Activated CD4-positive, CD25-positive, alpha-beta regulatory T cell treated with anti-CD3 and anti-CD28 coated beads, Interleukin-2, amount 50 U/mL, for 72 hours (primary cell): ENCODE measurements around the gene CAVIN2.

Experiments used
- DNase-seq: peaks from one replicate; pipeline ENCODE4 v3.0.0; 2021

Gene CAVIN2

DNA sequence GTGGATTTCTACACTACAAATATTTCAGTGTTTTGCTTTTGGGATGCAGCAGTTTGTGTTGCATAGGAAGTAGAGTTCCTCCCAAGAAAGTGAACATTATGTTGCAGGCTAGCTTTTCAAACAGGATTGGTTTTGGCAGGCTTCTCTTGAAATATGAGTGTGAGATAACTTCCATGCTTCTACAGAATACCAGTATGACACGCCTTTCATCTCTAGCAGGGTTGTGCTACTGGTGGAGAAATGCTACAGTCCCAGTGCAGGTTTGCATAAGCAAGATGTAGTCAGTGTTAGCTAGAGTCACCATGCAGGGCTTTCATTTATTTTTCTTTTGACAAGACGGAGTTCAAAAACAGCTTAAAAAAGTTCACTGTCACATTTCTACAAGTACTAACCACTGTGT lies 17.1 kb upstream of the CAVIN2 start:
- DNase-seq: no peak

DNA sequence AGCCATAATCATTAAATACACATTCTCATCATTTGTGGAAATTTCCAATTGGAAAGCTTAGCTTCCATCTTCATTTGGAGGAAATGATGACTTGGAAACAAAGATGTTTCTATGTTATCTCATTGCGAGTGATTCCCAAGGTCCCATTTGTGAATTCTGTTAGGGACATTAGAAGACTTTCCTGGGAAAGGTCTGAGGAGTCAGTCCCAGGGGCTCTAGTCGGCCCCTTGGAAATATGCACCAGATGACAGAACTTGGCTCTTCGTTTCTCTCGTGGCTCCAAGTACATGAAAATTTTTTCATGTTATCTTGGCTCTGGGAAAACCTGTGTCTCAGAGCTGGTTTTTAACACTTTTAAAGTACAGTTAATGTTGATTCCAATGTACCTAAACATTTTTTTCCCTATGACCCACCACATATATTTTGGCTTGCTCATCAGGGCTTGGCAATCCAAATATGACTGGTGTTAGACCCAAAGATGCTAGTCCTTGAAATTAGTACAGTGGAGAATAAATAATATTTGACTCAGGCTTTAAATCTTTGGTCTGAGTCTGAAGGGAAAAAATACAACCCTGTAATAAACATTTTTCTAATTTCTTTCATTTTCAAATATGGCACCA lies 15.4 kb upstream of the CAVIN2 start:
- DNase-seq: no peak

DNA sequence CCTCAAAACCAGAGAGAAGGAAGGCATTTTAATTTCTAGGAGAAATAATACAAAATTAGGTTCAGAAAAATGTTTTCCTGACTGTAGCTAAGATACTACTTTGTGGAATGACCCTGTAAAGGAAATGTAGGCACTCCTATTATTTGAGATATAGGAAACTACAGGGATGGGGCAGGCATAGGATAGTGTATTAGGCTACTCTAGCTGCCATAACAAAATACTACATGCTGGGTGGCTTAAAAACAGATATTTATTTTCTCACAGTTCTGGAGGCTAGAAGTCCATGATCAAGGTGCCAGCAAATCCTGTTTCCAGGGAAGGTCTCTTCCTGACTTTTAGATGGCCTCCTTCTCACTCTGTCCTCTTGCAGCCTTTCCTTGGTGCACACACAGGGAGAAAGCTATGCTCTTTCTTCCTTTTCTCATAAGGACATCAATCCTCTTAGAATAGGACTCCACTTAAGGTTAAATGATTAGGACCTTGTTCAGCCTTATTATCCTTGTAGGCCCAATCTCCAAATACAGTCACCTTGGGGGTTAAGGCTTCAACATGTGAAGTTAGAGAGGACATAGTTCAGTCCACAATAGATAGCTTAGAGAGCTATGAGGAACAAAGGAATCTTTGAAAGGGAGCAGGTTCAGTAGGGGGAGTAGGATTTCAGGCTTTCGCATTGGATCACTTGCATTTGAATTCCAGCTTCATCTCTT lies 14.0 kb upstream of the CAVIN2 start:
- no peak for DNase-seq

DNA sequence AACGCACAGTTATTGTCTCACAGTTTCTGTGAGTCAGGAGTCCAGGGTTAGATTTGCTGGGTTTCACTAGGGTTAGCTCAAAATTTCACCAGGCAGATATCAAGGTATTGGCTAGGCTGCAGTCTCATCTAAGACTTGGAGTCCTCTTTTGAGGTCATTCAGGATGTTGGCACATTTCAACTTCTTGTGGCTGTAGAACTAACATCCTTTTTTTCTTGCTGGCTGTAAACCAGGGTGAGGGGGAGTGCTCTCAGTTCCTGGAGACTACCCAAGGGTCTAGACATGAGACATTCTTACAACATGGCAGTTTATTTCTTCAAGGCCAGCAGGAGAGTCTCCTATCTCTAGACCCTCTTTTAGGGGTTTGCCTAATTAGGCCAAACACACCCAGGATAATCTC lies 12.8 kb upstream of the CAVIN2 start:
- no peak for DNase-seq

DNA sequence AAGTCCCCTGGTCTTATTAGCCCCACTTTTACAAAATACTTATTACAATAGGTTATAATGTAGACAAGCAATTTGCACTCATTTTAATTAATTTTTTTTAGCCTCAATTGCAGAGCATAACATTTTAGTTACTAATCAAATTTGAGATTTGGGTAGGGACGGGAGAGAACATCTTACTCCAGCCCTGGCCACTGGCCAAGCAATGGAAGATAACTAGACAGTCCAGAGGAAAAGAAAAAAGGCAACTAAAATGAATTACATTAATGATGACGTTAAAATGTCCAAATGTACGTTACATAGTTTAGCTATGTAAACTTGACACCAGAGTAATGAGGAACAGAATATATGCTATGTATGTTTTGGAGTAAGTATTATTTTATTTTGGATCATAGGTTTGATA lies 11.0 kb upstream of the CAVIN2 start:
- no peak for DNase-seq

DNA sequence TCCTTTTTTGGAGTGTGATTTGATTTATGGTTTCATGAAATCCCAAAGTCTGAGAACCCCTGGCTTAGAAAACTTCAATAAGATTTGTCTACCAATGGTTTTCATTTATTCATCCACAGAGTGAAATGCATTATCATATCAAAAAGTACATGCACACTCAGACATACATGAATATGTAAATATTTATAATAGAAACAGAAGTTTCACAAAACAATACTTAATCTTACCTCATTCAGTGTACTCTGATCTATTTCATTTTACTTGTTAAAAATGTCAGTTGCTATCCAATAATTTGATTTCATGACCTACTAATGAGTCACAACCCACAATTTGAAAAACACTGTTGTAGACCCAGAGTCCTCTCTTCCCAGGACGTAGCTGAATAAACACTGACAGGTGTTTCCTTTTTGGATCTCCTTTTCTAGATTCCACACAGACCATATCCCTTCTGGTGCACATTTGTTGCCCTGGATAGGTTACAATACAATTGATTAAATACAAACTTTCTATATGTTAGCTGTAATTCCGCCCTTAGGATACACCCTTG lies 10.4 kb upstream of the CAVIN2 start:
- DNase-seq: no peak

DNA sequence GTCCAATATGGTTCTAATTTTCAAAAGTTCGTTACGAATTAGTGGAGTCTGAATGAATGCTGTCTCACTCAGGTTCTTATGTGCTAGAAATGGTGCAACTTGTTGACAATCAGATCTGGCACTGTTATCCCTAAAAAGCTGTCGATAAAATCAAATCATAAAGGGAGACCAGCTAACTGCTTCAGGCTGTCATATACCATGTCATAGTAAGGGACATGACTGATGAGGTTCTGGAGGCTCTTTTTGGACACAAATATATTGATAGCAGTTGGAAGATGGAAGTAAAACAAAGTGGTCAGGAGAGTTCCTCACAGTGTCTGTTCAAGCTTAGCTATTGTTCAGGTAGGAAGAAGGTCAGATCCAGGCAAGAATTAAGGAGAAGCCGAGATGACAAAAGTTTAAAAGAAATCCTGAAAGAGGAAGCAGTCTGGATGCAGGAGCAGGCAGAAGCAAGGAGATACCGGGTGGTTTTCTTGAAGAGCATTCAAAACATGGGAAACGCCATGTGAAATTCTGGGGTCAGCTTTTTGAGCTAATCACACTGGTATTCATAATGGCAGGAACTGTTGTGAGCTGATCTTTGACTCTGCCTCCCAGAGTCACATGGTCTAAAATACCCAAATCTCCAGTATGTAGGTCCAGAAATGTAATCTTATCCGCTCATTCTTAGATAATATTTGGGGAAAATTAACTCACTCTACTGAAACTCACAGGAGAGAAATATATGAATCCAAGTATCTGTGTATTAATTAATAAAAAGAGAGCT lies 9.4 kb upstream of the CAVIN2 start:
- DNase-seq: no peak

DNA sequence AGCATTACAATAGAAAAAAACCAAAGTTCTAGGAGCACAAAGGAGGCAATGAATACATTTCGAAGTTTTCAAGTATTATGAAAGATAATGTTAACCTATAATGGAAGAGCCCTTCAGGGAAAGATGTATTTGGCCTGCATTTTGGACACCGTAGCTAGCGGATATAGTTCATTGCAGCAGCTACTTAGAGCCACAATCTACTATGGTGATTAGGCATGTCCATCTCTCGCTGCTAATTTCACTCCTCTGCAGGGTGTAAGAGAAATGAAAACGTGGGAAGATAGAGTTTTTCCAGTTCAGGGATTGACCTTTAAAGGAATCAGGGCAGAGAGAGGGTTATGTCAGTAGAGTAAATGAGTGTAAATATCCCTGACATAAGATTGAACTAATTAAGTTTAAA lies 8.5 kb upstream of the CAVIN2 start:
- DNase-seq: no peak

DNA sequence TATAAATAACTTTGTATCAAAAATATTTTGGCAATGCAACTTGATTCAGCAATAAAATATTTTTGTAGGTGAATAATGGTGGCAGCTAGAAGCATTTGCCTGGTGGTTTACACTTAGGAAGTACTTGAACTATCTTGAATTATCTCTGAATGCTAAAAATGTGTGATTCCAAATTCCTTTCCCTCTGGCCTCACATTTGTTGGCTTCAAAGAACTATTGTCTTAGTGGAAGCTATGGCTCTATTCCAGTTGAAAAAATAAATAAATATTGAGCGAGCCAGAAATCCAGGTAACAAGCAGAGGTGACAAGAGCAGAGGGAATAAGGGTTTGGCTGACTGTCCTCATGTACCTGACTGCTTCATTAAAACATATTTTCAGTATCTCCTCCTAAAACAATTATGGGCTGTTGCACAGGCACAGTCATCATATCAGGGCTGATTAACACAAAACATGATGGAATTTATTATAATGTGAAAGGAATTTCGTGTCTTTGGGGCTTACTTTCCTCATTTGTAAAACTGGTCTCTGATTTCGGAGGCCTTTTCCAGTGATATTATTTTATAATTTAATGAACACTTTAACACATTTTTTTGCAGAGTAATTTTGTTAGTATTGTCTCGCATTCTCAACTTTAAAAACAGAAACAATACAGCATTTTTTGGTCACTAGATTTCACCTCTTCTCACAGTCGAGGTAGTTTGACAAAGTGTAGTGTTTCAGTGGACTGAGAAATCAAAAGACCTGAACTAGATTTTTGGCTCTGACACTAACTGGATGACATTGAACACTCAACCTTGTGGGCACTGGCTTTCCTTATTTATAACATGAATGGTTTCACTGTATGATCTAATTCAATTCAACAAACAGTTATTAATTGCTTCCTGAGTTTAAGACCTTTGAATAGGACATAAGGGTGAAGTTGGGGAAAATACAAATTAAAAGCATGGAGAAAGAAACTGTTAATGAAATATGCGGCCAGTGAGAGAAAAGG lies 7.8 kb upstream of the CAVIN2 start:
- no peak for DNase-seq

DNA sequence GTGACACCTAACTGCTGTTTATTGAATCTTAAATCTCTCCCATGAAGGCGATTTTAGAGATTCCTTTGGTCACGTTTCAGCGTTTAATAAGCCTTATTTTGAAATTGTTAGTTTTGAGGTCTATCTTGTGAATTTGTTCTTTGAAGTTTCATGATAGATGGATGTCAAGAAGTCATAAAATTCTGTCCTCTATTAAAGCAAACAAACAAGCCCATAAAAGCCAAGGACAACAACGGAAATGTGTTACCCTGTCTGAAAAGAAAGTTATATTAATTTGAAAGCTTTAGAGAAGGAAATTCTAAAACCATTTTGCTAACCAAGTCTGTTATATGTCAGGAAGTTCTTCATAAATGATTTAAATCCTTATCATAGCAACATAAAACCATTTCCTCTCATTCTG lies 7.0 kb upstream of the CAVIN2 start:
- DNase-seq: no peak

DNA sequence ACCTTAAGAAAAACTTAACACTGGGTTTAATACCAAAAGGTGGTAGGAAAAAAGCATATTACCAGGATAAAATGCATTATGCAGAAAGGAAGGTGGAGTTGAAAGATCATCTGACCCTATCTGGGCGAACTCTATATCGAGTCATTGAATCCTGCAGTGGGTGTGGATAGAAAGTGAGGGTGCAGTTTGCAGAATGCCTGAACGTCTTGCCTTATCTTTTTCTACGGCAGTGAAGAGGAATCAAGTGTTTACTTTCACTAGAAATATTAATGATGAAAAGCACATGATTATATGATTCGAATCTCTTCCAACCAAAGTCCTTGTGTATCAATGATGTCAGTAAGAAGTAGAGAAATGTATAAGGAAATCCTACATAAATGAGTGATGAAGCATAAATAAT lies 4.3 kb upstream of the CAVIN2 start:
- DNase-seq: no peak

DNA sequence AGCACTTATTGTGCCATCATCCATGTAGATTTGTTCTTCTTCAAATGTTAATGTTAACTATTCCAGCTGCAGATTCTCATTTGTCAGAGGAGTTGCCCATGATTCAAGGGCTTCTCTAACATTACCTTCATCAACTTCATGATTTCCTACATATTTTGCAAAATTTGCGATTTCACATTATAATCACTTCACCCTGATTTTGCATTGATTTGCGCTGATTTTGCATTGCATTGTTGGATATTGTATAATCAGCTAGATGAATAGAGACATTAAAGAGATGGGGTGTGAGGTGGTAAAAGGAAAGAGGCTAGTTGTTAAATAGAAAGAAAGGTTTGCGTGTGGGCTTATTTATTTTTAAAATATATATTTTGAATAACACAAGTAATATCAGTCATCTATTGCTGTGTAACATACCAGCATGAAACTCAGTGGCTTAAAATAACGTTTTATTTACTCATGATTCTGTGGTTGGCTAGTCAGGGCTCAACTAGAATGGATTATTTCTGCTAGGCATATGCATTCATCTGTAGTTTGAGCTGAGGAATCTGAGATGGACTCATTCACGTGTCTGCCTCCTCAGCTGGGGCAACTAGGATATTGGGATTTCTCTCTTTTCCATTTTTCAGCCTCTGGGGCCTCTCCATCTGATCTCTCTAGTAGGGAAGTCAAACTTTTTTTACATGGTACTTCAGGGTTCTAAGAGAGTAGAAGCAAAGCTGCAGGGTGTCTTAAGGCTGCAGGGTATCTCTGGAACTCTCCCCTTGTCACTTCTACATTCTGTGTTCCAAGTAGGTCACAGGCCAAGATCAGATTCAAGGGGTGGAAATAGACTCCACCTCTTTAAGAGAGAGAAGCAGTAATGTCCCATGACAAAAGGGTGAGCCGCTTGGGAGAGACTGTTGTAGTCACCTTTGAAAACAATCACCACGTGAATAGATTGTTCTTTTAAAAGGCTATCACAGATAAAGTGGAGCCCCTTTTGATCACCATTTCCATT lies 2.2 kb upstream of the CAVIN2 start:
- DNase-seq: no peak

DNA sequence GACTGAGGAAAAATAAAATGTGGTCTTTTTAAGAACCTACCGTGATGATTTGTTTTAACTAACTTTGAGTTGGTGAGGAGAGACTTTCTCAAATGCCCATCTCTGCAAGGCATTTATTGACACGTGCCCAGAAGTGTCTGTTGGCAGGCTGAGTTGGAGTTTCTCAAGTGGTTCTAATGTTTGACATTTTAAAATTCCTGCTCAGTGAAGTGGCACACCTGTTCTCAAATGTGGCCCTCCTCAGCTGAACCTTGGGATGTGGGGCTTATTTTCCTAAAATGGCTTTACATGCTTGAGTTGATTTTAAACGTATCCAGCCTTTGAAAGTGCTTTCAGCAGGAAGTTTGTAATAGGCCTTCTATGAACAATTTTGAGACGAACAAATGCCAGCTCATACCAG lies 876 bp upstream of the CAVIN2 start:
- no peak for DNase-seq

DNA sequence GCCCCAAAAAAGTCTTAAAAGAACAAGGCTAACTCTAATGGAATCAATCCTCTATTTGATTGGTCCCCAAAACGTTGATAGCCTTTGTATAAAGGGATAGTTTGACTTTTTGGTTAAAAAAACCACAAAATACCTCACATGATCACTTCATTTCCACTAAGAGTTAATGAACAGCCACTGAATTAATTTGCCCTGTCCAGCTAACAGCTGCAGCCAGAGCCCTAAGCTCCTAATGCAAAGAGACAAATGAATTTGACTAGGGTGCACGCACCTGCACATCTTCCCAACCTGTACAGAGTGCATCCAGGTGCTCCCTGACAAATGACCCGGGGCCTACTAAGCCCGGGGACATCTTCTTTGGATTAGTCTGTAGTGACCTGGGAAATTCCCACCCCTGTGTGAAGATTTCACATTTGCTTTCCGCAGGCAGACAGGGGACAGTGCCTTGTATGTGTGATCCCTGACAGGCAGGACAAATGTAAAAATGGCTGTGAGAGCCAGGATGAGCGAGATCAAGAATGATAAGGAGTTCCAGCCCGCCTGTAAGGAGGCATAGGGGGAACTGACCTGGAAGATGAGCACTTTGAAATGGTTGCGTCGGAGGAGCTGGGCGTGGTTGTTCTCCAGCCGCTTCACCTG lies 893 bp downstream of the CAVIN2 start:
- no peak for DNase-seq

DNA sequence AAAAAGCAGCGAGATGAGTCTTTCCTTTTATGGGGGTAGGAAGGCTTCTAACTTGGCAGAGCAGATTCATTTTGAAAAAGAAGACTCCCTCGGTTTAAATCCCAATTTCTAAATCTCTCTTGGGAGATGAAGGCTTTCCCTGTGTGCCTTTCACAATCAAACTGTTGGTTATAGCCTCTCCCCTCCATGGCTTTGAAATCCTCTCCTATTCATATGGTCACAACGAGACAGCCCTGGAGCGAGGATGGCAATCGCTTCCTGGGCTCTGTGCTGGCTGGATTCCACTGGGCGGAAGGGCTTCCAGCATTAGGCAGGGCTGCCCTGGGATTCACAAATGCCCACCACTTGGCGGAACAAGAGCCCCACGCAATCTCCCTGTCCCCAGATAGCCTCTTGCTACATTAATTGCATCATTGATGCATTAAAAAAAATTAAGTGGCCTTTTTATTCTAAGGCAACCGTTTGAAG lies 1.6 kb downstream of the CAVIN2 start:
- DNase-seq: no peak

DNA sequence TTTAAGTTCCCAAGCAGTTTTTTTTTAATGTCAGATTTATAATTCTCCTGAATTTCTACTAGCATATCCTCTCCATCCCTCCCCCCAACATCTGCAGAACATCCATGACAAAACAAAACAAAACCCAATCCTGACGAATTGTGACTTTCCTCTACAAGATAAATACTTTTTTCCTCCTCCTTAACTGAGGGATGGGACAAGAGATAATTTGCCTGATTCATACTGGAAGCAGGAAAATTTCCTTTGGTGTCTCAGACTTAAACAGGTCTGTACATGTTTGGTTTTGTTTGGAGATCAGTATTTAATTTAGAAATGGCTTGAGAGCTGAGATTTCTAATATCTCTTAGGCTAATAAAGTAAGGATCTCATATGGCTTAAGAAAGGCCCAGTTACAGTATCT lies 2.2 kb downstream of the CAVIN2 start:
- no peak for DNase-seq

DNA sequence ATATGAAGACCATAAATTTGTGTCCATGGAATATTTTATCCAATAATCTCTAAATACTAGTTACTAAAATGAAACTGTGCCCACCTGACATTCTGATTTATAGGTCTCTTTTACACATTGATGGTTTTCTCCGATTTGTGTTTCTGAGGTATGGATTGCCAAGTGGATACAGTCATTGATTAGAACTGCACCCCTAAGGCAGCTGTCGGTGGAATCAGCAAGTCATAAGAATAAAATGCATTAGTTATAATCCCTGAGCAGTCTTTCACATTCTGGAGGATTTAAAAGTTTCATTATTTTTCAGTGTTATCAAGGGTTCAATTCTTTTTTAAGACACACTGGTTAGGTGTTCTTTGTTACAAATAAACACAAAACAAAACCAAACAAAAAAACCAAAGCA lies 6.0 kb downstream of the CAVIN2 start:
- DNase-seq: no peak

DNA sequence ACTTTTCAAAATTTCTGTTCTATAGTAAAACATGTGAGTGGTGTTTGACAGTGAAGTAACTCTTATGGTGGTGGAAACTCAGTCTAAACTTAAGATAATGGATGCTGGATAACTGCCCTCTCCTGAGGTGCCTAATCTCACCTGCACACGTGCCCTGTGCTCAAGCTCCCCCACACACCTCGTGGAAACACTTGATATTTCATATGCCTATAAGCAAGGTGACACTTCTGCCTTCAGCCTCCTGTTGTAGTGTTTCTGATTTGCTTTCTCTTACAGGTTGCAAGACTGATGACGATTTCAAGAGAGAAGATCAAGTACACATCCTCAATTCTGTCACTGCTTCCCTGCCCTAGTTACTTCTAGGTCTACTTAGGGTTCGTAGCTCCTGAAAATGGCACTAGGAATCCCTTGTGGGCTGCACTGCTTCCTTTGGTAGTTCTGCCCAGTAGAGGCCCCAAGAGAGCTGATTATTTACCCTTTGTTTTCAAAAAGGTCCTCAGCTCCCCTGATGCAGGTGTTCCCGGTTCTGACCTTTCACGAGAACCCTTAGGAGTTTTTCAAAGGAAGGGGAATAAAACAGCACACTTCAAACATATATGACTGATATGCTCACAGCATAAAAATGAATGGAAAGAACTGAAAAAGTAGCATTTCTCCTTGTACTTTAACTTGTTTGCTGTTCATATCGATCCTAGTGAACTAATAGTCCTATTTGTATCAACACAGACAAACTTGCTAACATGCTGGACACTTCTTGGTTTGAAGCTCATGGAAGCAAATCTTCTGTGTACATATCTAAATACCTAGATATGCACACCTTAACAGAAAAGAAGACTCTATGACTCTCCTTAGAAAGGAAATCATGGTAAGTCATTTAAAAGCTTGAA lies 6.7 kb downstream of the CAVIN2 start:
- no peak for DNase-seq

DNA sequence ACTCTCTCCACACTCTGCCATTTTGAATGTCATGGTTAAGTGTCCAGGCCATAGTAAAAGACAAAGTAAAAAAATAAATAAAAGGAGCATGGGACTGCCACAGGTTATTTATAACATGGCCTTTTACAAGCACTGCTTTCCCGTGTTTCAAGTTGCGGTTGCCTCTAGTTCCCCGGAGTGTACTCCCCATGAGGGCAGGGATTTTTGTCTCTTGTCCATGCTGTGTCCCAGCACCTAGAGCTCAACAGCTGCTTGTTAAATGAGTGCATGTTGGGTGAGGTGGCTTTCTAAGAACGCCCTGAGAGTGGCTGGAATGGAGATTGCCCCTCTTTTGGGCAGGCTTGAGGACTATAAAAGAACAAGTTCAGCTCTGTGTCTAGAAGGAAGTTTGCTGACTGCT lies 8.4 kb downstream of the CAVIN2 start:
- no peak for DNase-seq
